HepG2 (cell line): ENCODE results near the gene LANCL2. TPM values are rescaled to one million over a fixed set of nuclear protein-coding genes. Genes with fewer than 3 reads are reported as not detected.

Experiments used
- ATAC-seq: fragments of 200-7000 bp; cut with Tn5 transposase; 3 replicates; pipeline ENCODE4 v1.9.1; 2020; ENCODE audit warnings: mild to moderate bottlenecking, moderate library complexity
- BruUV-seq: library from RNA; stranded (reverse); fragments of 400-500 nt; replicated peaks from 2 replicates; lab custom pipeline; 2021; lab: Mats Ljungman, UMichigan
- CTCF ChIA-PET: fragments of 300-600 bp; formaldehyde crosslinking; extraction: SDS; loops from one replicate; lab custom pipeline; 2021; ENCODE audit warnings: low total read pairs, inconsistent platforms, low intra/inter-chr PET ratio; lab: Yijun Ruan, JAX
- POLR2A ChIA-PET: fragments of 350-600 bp; sonication (Branson Sonifier 250); formaldehyde crosslinking; loops from one replicate; lab custom pipeline; 2020; ENCODE audit warnings: antibody characterized with exemption, inconsistent platforms; lab: Yijun Ruan, JAX
- DNase-seq: peaks from one replicate; pipeline ENCODE4 v3.0.0-alpha.2; 2015; ENCODE audit warnings: low spot score
- FAIRE-seq: peaks from 3 replicates; lab custom pipeline; 2011; peaks lifted over from hg19 to GRCh38; lab: Jason Lieb, UNC
- H2AFZ ChIP-seq: one replicate; pipeline ENCODE4 v1.6.1; 2011; ENCODE audit warnings: low read length, inconsistent platforms
- H3K27ac ChIP-seq: fragments of 300-600 bp; 3 replicates; pipeline ENCODE4 v1.8.0; 2011; ENCODE audit warnings: mixed run types, mild to moderate bottlenecking, mixed read lengths, low read length, inconsistent platforms; ENCODE audit not compliant: insufficient read depth; ENCODE audit errors: extremely low read length
- H3K27me3 ChIP-seq, 2 experiments: fragments of 200-600 bp in 1 of 2; 2 replicates in 1 of 2; 3 replicates in 1 of 2; pipeline versions ENCODE4 v1.6.0 to v1.8.0; 2011; ENCODE audit warnings: low read length in 2 of 2, mild to moderate bottlenecking in 2 of 2, moderate library complexity in 2 of 2, inconsistent platforms in 1 of 2; ENCODE audit not compliant: insufficient read depth in 2 of 2, control insufficient read depth in 1 of 2
- H3K36me3 ChIP-seq, 2 experiments: fragments of 200-600 bp in 1 of 2; replicated peaks in 1 of 2; 2 replicates in 1 of 2; 3 replicates in 1 of 2; pipeline versions ENCODE4 v1.5.1 to v1.8.0; 2011; ENCODE audit warnings: low read length in 2 of 2, inconsistent platforms in 1 of 2; ENCODE audit not compliant: insufficient read depth in 2 of 2, control insufficient read depth in 1 of 2
- H3K4me1 ChIP-seq: 2 replicates; pipeline ENCODE4 v1.5.1; 2012; ENCODE audit warnings: low read length, inconsistent platforms; ENCODE audit not compliant: insufficient read depth
- H3K4me2 ChIP-seq: 2 replicates; pipeline ENCODE4 v1.6.0; 2011; ENCODE audit warnings: low read depth, low read length, inconsistent platforms
- H3K4me3 ChIP-seq, 3 experiments: fragments of 200-600 bp in 1 of 3; sonication (generic), shearing (Covaris generic) in 1 of 3; replicated peaks in 1 of 3; 2 replicates each; pipeline ENCODE4 v1.5.1; 2011 to 2016; ENCODE audit warnings: low read length in 3 of 3, inconsistent platforms in 2 of 3, low read depth in 2 of 3, mild to moderate bottlenecking in 2 of 3, control low read depth in 1 of 3, mixed read lengths in 1 of 3; ENCODE audit not compliant: insufficient read depth in 1 of 3
- H3K79me2 ChIP-seq: one replicate; pipeline ENCODE4 v1.6.1; 2011; ENCODE audit warnings: low read length, inconsistent platforms; ENCODE audit not compliant: insufficient read depth
- H3K9ac ChIP-seq: 2 replicates; pipeline ENCODE4 v1.6.0; 2011; ENCODE audit warnings: mild to moderate bottlenecking, low read depth, low read length, inconsistent platforms; ENCODE audit not compliant: insufficient read depth
- H3K9me3 ChIP-seq: 2 replicates; pipeline ENCODE4 v1.5.1; 2012; ENCODE audit warnings: mild to moderate bottlenecking, low read length
- H4K20me1 ChIP-seq: 2 replicates; pipeline ENCODE4 v1.6.0; 2011; ENCODE audit warnings: inconsistent platforms, mild to moderate bottlenecking, low read length, moderate library complexity; ENCODE audit not compliant: insufficient read depth
- KDM5B ChIP-seq: sonication (generic); formaldehyde crosslinking; IDR thresholded peaks from 2 replicates; pipeline ENCODE4 v1.4.0; 2020; ENCODE audit warnings: missing genetic modification reagents, mild to moderate bottlenecking, borderline replicate concordance
- MIXL1 ChIP-seq: IDR thresholded peaks from 2 replicates; pipeline ENCODE4 v1.6.1; 2016
- ONECUT2 ChIP-seq: sonication (generic); formaldehyde crosslinking; IDR thresholded peaks from 2 replicates; pipeline ENCODE4 v1.4.0; 2020; ENCODE audit warnings: missing genetic modification reagents
- RERE ChIP-seq: IDR thresholded peaks from 2 replicates; pipeline ENCODE4 v1.6.1; 2016; ENCODE audit warnings: low read depth, missing genetic modification reagents, missing compliant biosample characterization
- STAG1 ChIP-seq: sonication (generic); formaldehyde crosslinking; IDR thresholded peaks from 2 replicates; pipeline ENCODE4 v1.4.0; 2020; ENCODE audit warnings: missing genetic modification reagents
- TAF1 ChIP-seq: sonication (generic); formaldehyde crosslinking; IDR thresholded peaks from 2 replicates; pipeline ENCODE4 v1.4.0; 2020; ENCODE audit warnings: missing genetic modification reagents
- ZBTB44 ChIP-seq: sonication (generic); formaldehyde crosslinking; IDR thresholded peaks from 2 replicates; pipeline ENCODE4 v1.4.0; 2020; ENCODE audit warnings: missing genetic modification reagents
- ZNF234 ChIP-seq: sonication (generic); formaldehyde crosslinking; conservative IDR thresholded peaks from 2 replicates; pipeline ENCODE4 v1.5.1; 2020; ENCODE audit warnings: mild to moderate bottlenecking, missing genetic modification reagents
- ZNF3 ChIP-seq: IDR thresholded peaks from 2 replicates; pipeline ENCODE4 v1.7.0; 2017; ENCODE audit warnings: inconsistent platforms
- ZNF484 ChIP-seq: sonication (generic); formaldehyde crosslinking; IDR thresholded peaks from 2 replicates; pipeline ENCODE4 v1.5.1; 2020; ENCODE audit warnings: mild to moderate bottlenecking, low read depth, missing genetic modification reagents, borderline replicate concordance
- ZNF678 ChIP-seq: sonication (generic); formaldehyde crosslinking; IDR thresholded peaks from 2 replicates; pipeline ENCODE4 v1.4.0; 2020; ENCODE audit warnings: mild to moderate bottlenecking, missing genetic modification reagents
- ZNF703 ChIP-seq: sonication (generic); formaldehyde crosslinking; IDR thresholded peaks from 2 replicates; pipeline ENCODE4 v1.5.1; 2020; ENCODE audit warnings: missing genetic modification reagents, mild to moderate bottlenecking, moderate library complexity, borderline replicate concordance
- ZNF782 ChIP-seq: sonication (generic); formaldehyde crosslinking; IDR thresholded peaks from 2 replicates; pipeline ENCODE4 v1.4.0; 2020; ENCODE audit warnings: missing genetic modification reagents, mild to moderate bottlenecking, borderline replicate concordance
- WGBS: methylation state at CpG from one replicate; pipeline ENCODE4 v1.1.6; 2017; ENCODE audit warnings: low lambda C conversion rate; 5-methylcytosine and 5-hydroxymethylcytosine counted together
- in situ Hi-C: cut with HindIII; loops from 2 replicates; pipeline ENCODE4 v1.10.0; 2017; ENCODE audit warnings: low pct_unique_long_range_greater_than_20kb; ENCODE audit not compliant: extremely low pct_ligation_motif_present
- intact Hi-C: fragments of 100-400 bp; cut with micrococcal nuclease; formaldehyde crosslinking; loops from one replicate; pipeline ENCODE4 v1.10.0; 2022; ENCODE audit not compliant: unreplicated experiment
- polyA plus RNA-seq, 8 experiments: library from polyadenylated mRNA; depleted of rRNA in 3 of 8; stranded (reverse) in 7 of 8; unstranded in 1 of 8; fragments of >200 nt; fragmentation: Illumina TruSeq in 4 of 8; extraction: Trizol in 4 of 8; gene quantifications; 2 replicates each; pipeline versions ENCODE4 v1.2.1 to v1.2.3, GENCODE V29; 2011 to 2016; ENCODE audit warnings: low read depth in 4 of 8, missing spikeins in 1 of 8, mixed read lengths in 1 of 8; ENCODE audit not compliant: insufficient read depth in 1 of 8
- total RNA-seq, 5 experiments: library from RNA; depleted of rRNA; stranded (reverse); fragments of >200 nt; fragmentation: Illumina TruSeq; extraction: Trizol; gene quantifications; 2 replicates each; pipeline ENCODE4 v1.2.3, GENCODE V29; 2016; ENCODE audit warnings: low read depth in 1 of 5
- TF ChIP-seq, protein P1 (sequence below): sonication (generic); formaldehyde crosslinking; IDR thresholded peaks from 2 replicates; pipeline ENCODE4 v1.4.0; 2020; ENCODE audit warnings: missing genetic modification reagents

LANCL2 gene
- total and polyA plus RNA-seq, 2 of the 13 experiments (the other 11 are each of a cell fraction or from before 2014, with no cell fraction given), result 10.0 to 13.8 TPM

GRCh38 chr7:55432939-55433784 is 68.0 kb downstream of the LANCL2 start (continued):
- TF ChIP-seq STAG1, result peak; percentile 73

GRCh38 chr7:55435466-55435865 is 70.3 kb downstream of the LANCL2 start:
- Histone ChIP-seq H3K27me3 (no peaks in the 10 kb centered on the region), H3K27ac (no peak overlapping the region), H3K4me2 (no peak overlapping the region), H3K9ac (no peak overlapping the region), H3K36me3 (peaks cover 2 to 3% of the 10 kb centered on the region in 2 experiments; a peak in 3 of 5 replicates), H3K79me2 (no peaks in the 10 kb centered on the region), H3K4me1 (peaks cover 6% of the 10 kb centered on the region; the same call in 1 of the 2 replicates), H3K9me3 (no peaks in the 10 kb centered on the region), H2AFZ (no peak overlapping the region), H3K4me3 (no peak overlapping the region), H4K20me1 (no peaks in the 10 kb centered on the region)
- 60% methylated on average over 5 of the region's 10 CpGs for WGBS
- DNase-seq (no peak), ATAC-seq (no peak; the same call in 1 of the 3 replicates), FAIRE-seq (no peak)
- intact Hi-C loops, result no loop called here
- POLR2A ChIA-PET, result no interaction called here
- no TSS peak for BruUV-seq
- CTCF ChIA-PET, result no interaction called here
- in situ Hi-C loops, result loop anchor here (10.0 kb wide), 1 partner anchor 159 kb away; no protein-coding TSS in a partner anchor
- TF ChIP-seq RERE (CRISPR knock-in tag) (no peak), ZNF782 (CRISPR knock-in tag) (no peak), KDM5B (CRISPR knock-in tag) (no peak), ONECUT2 (CRISPR knock-in tag) (no peak), MIXL1 (CRISPR knock-in tag) (no peak), ZNF484 (CRISPR knock-in tag) (no peak), ZNF234 (CRISPR knock-in tag) (no peak), ZNF3 (no peak), TAF1 (no peak), ZNF678 (CRISPR knock-in tag) (no peak), ZBTB44 (CRISPR knock-in tag) (no peak), ZNF703 (CRISPR knock-in tag) (no peak)
- TF ChIP-seq, protein P1, sequence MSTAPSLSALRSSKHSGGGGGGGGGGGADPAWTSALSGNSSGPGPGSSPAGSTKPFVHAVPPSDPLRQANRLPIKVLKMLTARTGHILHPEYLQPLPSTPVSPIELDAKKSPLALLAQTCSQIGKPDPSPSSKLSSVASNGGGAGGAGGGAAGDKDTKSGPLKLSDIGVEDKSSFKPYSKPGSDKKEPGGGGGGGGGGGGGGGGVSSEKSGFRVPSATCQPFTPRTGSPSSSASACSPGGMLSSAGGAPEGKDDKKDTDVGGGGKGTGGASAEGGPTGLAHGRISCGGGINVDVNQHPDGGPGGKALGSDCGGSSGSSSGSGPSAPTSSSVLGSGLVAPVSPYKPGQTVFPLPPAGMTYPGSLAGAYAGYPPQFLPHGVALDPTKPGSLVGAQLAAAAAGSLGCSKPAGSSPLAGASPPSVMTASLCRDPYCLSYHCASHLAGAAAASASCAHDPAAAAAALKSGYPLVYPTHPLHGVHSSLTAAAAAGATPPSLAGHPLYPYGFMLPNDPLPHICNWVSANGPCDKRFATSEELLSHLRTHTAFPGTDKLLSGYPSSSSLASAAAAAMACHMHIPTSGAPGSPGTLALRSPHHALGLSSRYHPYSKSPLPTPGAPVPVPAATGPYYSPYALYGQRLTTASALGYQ (CRISPR knock-in tag), result no peak
